T-cell (primary cell): ENCODE measurements around the gene PRPH. TPM values are rescaled to one million over a fixed set of nuclear protein-coding genes. Genes with fewer than 3 reads are reported as not detected.

Experiments
- ATAC-seq, 4 experiments: fragments of 200-7000 bp in 3 of 4; fragments of 150-1000 bp in 1 of 4; cut with Tn5 transposase; replicated peaks in 1 of 4; 1 replicate in 3 of 4; 2 replicates in 1 of 4; pipeline ENCODE4 v1.10.0; 2021; ENCODE audit warnings: moderate library complexity in 3 of 4, mild to moderate bottlenecking in 2 of 4, moderate number of reproducible peaks in 1 of 4
- CTCF ChIA-PET, 2 donors: fragments of 300-600 bp; sonication (Branson Sonifier 250); formaldehyde crosslinking; loops; one replicate each; lab custom pipeline; 2022; ENCODE audit warnings: antibody characterized with exemption in 2 of 2; lab: Charles Lee
- POLR2A ChIA-PET, 2 donors: fragments of 300-600 bp; sonication (Branson Sonifier 250); formaldehyde crosslinking; loops; one replicate each; lab custom pipeline; 2022; ENCODE audit warnings: antibody characterized with exemption in 2 of 2; lab: Charles Lee
- DNase-seq, 35 experiments: peaks; one replicate each; pipeline versions ENCODE4 v3.0.0 to v3.0.0-alpha.2; 2013 to 2023
- H3K27ac ChIP-seq: one replicate; pipeline ENCODE4 v1.5.1; 2013; ENCODE audit warnings: low read length
- H3K27me3 ChIP-seq, 2 experiments: replicated peaks in 1 of 2; 1 replicate in 1 of 2; 2 replicates in 1 of 2; pipeline versions ENCODE4 v1.6.1 to v1.7.0; 2013; ENCODE audit warnings: low read length in 1 of 2, mixed read lengths in 1 of 2; ENCODE audit not compliant: control insufficient read depth in 2 of 2, insufficient read depth in 2 of 2; ENCODE audit errors: extremely low read depth in 1 of 2
- H3K36me3 ChIP-seq, 2 donors: 1 replicate in 1 of 2; 2 replicates in 1 of 2; pipeline versions ENCODE4 v1.6.1 to v1.7.0; 2013; ENCODE audit warnings: low read length in 1 of 2; ENCODE audit not compliant: control insufficient read depth in 2 of 2, insufficient read depth in 1 of 2; ENCODE audit errors: extremely low read depth in 1 of 2
- H3K4me1 ChIP-seq, 2 experiments: 1 replicate in 1 of 2; 2 replicates in 1 of 2; pipeline versions ENCODE4 v1.6.1 to v1.7.0; 2013; ENCODE audit warnings: low read length in 2 of 2, mixed read lengths in 1 of 2; ENCODE audit not compliant: insufficient read depth in 2 of 2, control insufficient read depth in 1 of 2; ENCODE audit errors: extremely low read depth in 1 of 2
- H3K4me3 ChIP-seq, 2 donors: 1 replicate in 1 of 2; 2 replicates in 1 of 2; pipeline versions ENCODE4 v1.5.1 to v1.7.0; 2013; ENCODE audit warnings: mild to moderate bottlenecking in 2 of 2, low read length in 1 of 2, moderate library complexity in 1 of 2; ENCODE audit not compliant: control insufficient read depth in 1 of 2; ENCODE audit errors: extremely low read depth in 1 of 2
- H3K9me3 ChIP-seq: 2 replicates; pipeline ENCODE4 v1.7.0; 2013
- H3K27ac Mint-ChIP-seq, 2 donors: one replicate each; pipeline ENCODE4 v1.8.0; 2020 to 2021; ENCODE audit warnings: mild to moderate bottlenecking in 2 of 2, mixed read lengths in 2 of 2
- H3K27me3 Mint-ChIP-seq, 2 donors: one replicate each; pipeline ENCODE4 v1.8.0; 2021 to 2022; ENCODE audit warnings: mixed read lengths in 2 of 2
- H3K36me3 Mint-ChIP-seq: one replicate; pipeline ENCODE4 v1.8.0; 2021; ENCODE audit warnings: mixed read lengths
- H3K4me1 Mint-ChIP-seq, 3 donors: one replicate each; pipeline ENCODE4 v1.8.0; 2020 to 2022; ENCODE audit warnings: mixed read lengths in 3 of 3, mild to moderate bottlenecking in 1 of 3
- H3K4me3 Mint-ChIP-seq, 3 donors: one replicate each; pipeline ENCODE4 v1.8.0; 2020 to 2022; ENCODE audit warnings: mild to moderate bottlenecking in 3 of 3, mixed read lengths in 3 of 3, moderate library complexity in 3 of 3
- H3K9me3 Mint-ChIP-seq, 3 donors: one replicate each; pipeline ENCODE4 v1.8.0; 2020 to 2022; ENCODE audit warnings: mixed read lengths in 3 of 3
- WGBS: methylation state at CpG from one replicate; pipeline ENCODE4 v1.1.5; 2013; ENCODE audit warnings: missing lambda C conversion rate; ENCODE audit not compliant: insufficient coverage; 5-methylcytosine and 5-hydroxymethylcytosine counted together
- total RNA-seq, 35 experiments: library from RNA in 6 of 35; stranded (reverse) in 6 of 35; fragments of 120-200 nt in 1 of 35; gene quantifications; one replicate each; pipeline versions ENCODE4 v1.2.1 to v1.2.4 and lab custom pipeline; 2013 to 2026

The PRPH gene
- total RNA-seq, 5 donors from 2014 or later (not counting 1 experiment from before 2014, with no cell fraction given) = not detected

GRCh38 chr12:49327368-49327767 is 32.4 kb downstream of the PRPH start:
- H3K4me3 ChIP-seq = no peak overlapping the region
- H3K36me3 ChIP-seq = no peaks in the 10 kb centered on the region
- POLR2A ChIA-PET = no interaction called here
- no peak overlapping the region for H3K27ac Mint-ChIP-seq
- H3K27ac ChIP-seq = no peak overlapping the region
- peaks cover 0 to 13% of the 10 kb centered on the region in 2 experiments for H3K4me1 ChIP-seq
- H3K36me3 Mint-ChIP-seq = no peaks in the 10 kb centered on the region
- no peak for DNase-seq
- H3K9me3 Mint-ChIP-seq = no peaks in the 10 kb centered on the region
- CTCF ChIA-PET = no interaction called here
- H3K9me3 ChIP-seq = no peaks in the 10 kb centered on the region
- peaks cover 0 to 22% of the 10 kb centered on the region in 2 experiments for H3K27me3 ChIP-seq
- H3K27me3 Mint-ChIP-seq = peaks cover 10% of the 10 kb centered on the region in 2 donors
- ATAC-seq = no peak
- H3K4me3 Mint-ChIP-seq = no peak overlapping the region
- H3K4me1 Mint-ChIP-seq = peaks cover 10 to 15% (median 11%) of the 10 kb centered on the region in 3 donors

- Mint-ChIP-seq H3K4me3 (no peak overlapping the region), H3K36me3 (no peaks in the 10 kb centered on the region), H3K4me1 (peaks cover 8 to 10% (median 8%) of the 10 kb centered on the region in 3 donors), H3K27me3 (peaks cover 15 to 16% of the 10 kb centered on the region in 2 donors), H3K9me3 (no peaks in the 10 kb centered on the region), H3K27ac (no peak overlapping the region)
- no peak for DNase-seq
- POLR2A ChIA-PET = no interaction called here
- WGBS = 100% methylated on average over 2 of the region's 2 CpGs
- peaks cover 0 to 27% of the 10 kb centered on the region in 2 experiments for H3K27me3 ChIP-seq
- no peak overlapping the region for H3K27ac ChIP-seq
- no peak overlapping the region for H3K4me3 ChIP-seq
- no peaks in the 10 kb centered on the region for H3K36me3 ChIP-seq
- no peaks in the 10 kb centered on the region for H3K9me3 ChIP-seq
- no peak for ATAC-seq
- CTCF ChIA-PET = interaction anchor here in 1 of 2 donors (0.6 kb wide), 1 partner anchor 243 kb away, joined by 4 read pairs; no protein-coding TSS in a partner anchor
- peaks cover 0 to 10% of the 10 kb centered on the region in 2 experiments for H3K4me1 ChIP-seq
These were observed 32.9 kb downstream of the PRPH start for GRCh38 chr12:49327887-49328286.

GRCh38 chr12:49328816-49329215 is 33.9 kb downstream of the PRPH start:
- Mint-ChIP-seq H3K36me3 (no peaks in the 10 kb centered on the region), H3K9me3 (no peaks in the 10 kb centered on the region), H3K4me1 (peaks cover under 1 to 5% (median 4%) of the 10 kb centered on the region in 3 donors), H3K27me3 (peaks cover 19 to 22% of the 10 kb centered on the region in 2 donors), H3K4me3 (no peak overlapping the region), H3K27ac (no peak overlapping the region)
- Histone ChIP-seq H3K9me3 (no peaks in the 10 kb centered on the region), H3K36me3 (no peaks in the 10 kb centered on the region), H3K27me3 (peaks cover 2 to 36% of the 10 kb centered on the region in 2 experiments), H3K27ac (no peak overlapping the region), H3K4me3 (no peak overlapping the region), H3K4me1 (peaks cover 0 to 7% of the 10 kb centered on the region in 2 experiments)
- no peak for ATAC-seq
- 86% methylated on average over 5 of the region's 12 CpGs for WGBS
- no peak for DNase-seq
- CTCF ChIA-PET = no interaction called here
- POLR2A ChIA-PET = no interaction called here

- no peak for ATAC-seq
- peaks cover 0 to 8% (median 4%) of the 10 kb centered on the region in 3 donors for H3K4me1 Mint-ChIP-seq
- no peak overlapping the region for H3K4me3 ChIP-seq
- no peaks in the 10 kb centered on the region for H3K36me3 Mint-ChIP-seq
- no peak overlapping the region for H3K27ac Mint-ChIP-seq
- no peak overlapping the region for H3K27ac ChIP-seq
- no peaks in the 10 kb centered on the region for H3K36me3 ChIP-seq
- ChIA-PET POLR2A (no interaction called here), CTCF (interaction anchor here (0.7 to 1.1 kb wide), 2 partner anchors 16 to 28 kb away, joined by 3 to 5 read pairs; no protein-coding TSS in a partner anchor)
- WGBS = 100% methylated on average over 7 of the region's 7 CpGs
- H3K9me3 ChIP-seq = no peaks in the 10 kb centered on the region
- DNase-seq = no peak
- H3K27me3 ChIP-seq = peaks cover 2 to 49% of the 10 kb centered on the region in 2 experiments
- H3K27me3 Mint-ChIP-seq = peaks cover 28 to 34% of the 10 kb centered on the region in 2 donors
- H3K4me3 Mint-ChIP-seq = no peak overlapping the region
- peaks cover 0 to 5% of the 10 kb centered on the region in 2 experiments for H3K4me1 ChIP-seq
- H3K9me3 Mint-ChIP-seq = no peaks in the 10 kb centered on the region
These were observed 35.2 kb downstream of the PRPH start for GRCh38 chr12:49330032-49330619.

GRCh38 chr12:49330631-49331379 is 35.9 kb downstream of the PRPH start:
- Mint-ChIP-seq H3K4me3 (no peak overlapping the region), H3K4me1 (peaks cover 0 to 13% (median 6%) of the 10 kb centered on the region in 3 donors), H3K36me3 (no peaks in the 10 kb centered on the region), H3K27me3 (peaks cover 35 to 41% of the 10 kb centered on the region in 2 donors), H3K9me3 (no peaks in the 10 kb centered on the region), H3K27ac (no peak overlapping the region)
- Histone ChIP-seq H3K36me3 (no peaks in the 10 kb centered on the region), H3K9me3 (no peaks in the 10 kb centered on the region), H3K27ac (no peak overlapping the region), H3K4me3 (no peak overlapping the region), H3K27me3 (peaks cover 5 to 56% of the 10 kb centered on the region in 2 experiments), H3K4me1 (peaks cover 0 to 7% of the 10 kb centered on the region in 2 experiments)
- DNase-seq (no peak), ATAC-seq (no peak)
- ChIA-PET POLR2A (no interaction called here), CTCF (interaction anchor here (0.7 to 2.5 kb wide), 10 partner anchors 8 to 184 kb away, joined by 3 to 13 read pairs (median 6); partner anchors contain the start of gene TROAP (in 2 of the 2))
- 94% methylated on average over 10 of the region's 14 CpGs for WGBS
